Measurements from ENCODE around the gene INPP5D. TPM values are rescaled to one million over a fixed set of nuclear protein-coding genes. Genes with fewer than 3 reads are reported as not detected.
"Not testable (repeated sequence)": the region's sequence is repeated elsewhere in the genome, so short reads cannot be mapped to it uniquely, and the experiment has no call there.

INPP5D gene
- total RNA-seq, 1 donor from 2014 or later, result 129 TPM

GRCh38 chr2:233165543-233165894 lies 105.4 kb downstream of the INPP5D start:
- intact Hi-C loops (cut with micrococcal nuclease), result no loop called here

- intact Hi-C loops (cut with micrococcal nuclease), result no loop called here
These were observed 105.9 kb downstream of the INPP5D start for GRCh38 chr2:233165895-233166661.

GRCh38 chr2:233168445-233168844 lies 108.3 kb downstream of the INPP5D start:
- intact Hi-C loops (cut with micrococcal nuclease), result no loop called here

GRCh38 chr2:233168919-233169318 lies 108.8 kb downstream of the INPP5D start:
- intact Hi-C loops (cut with micrococcal nuclease), result no loop called here

GRCh38 chr2:233171344-233171743 lies 111.2 kb downstream of the INPP5D start:
- intact Hi-C loops (cut with micrococcal nuclease), result no loop called here

- intact Hi-C loops (cut with micrococcal nuclease), result no loop called here
These were observed 113.0 kb downstream of the INPP5D start for GRCh38 chr2:233173115-233173514.

- intact Hi-C loops (cut with micrococcal nuclease), result no loop called here
These were observed 114.0 kb downstream of the INPP5D start for GRCh38 chr2:233174137-233174536.

- intact Hi-C loops (cut with micrococcal nuclease), result no loop called here
These were observed 119.1 kb downstream of the INPP5D start for GRCh38 chr2:233178994-233179847.

GRCh38 chr2:233179848-233180366 lies 119.8 kb downstream of the INPP5D start:
- intact Hi-C loops (cut with micrococcal nuclease), result no loop called here

GRCh38 chr2:233183869-233184418 lies 123.8 kb downstream of the INPP5D start:
- intact Hi-C loops (cut with micrococcal nuclease), result no loop called here

GRCh38 chr2:233184669-233185068 lies 124.5 kb downstream of the INPP5D start:
- intact Hi-C loops (cut with micrococcal nuclease), result no loop called here

- intact Hi-C loops (cut with micrococcal nuclease), result no loop called here
These were observed 125.2 kb downstream of the INPP5D start for GRCh38 chr2:233185330-233185729.

GRCh38 chr2:233185963-233186362 lies 125.8 kb downstream of the INPP5D start:
- intact Hi-C loops (cut with micrococcal nuclease), result no loop called here

GRCh38 chr2:233186851-233187250 lies 126.7 kb downstream of the INPP5D start:
- intact Hi-C loops (cut with micrococcal nuclease), result no loop called here

- intact Hi-C loops (cut with micrococcal nuclease), result no loop called here
These were observed 128.9 kb downstream of the INPP5D start for GRCh38 chr2:233189025-233189424.

- intact Hi-C loops (cut with micrococcal nuclease), result not testable (repeated sequence)
These were observed 130.9 kb downstream of the INPP5D start for GRCh38 chr2:233191016-233191415.

GRCh38 chr2:233193738-233194137 lies 133.6 kb downstream of the INPP5D start:
- intact Hi-C loops (cut with micrococcal nuclease), result no loop called here

- intact Hi-C loops (cut with micrococcal nuclease), result no loop called here
These were observed 134.9 kb downstream of the INPP5D start for GRCh38 chr2:233195027-233195426.

GRCh38 chr2:233197022-233197421 lies 136.9 kb downstream of the INPP5D start:
- intact Hi-C loops (cut with micrococcal nuclease), result no loop called here

GRCh38 chr2:233198026-233198425 lies 137.9 kb downstream of the INPP5D start:
- intact Hi-C loops (cut with micrococcal nuclease), result no loop called here

- intact Hi-C loops (cut with micrococcal nuclease), result no loop called here
These were observed 139.7 kb downstream of the INPP5D start for GRCh38 chr2:233199870-233200269.

GRCh38 chr2:233200790-233201189 lies 140.6 kb downstream of the INPP5D start:
- intact Hi-C loops (cut with micrococcal nuclease), result not testable (repeated sequence)

Data from T-helper 2 cell treated with Interferon-gamma antibody and Interleukin-4, amounts not matched to agents 100 ng/mL and 5 ng/mL, for 36 hours (primary cell).